HG02642 (cell line): ENCODE results near the gene ATF6.

Experiments used
- ATAC-seq: cut with Tn5 transposase; IDR thresholded peaks from one replicate; pipeline ENCODE4 v1.9.1; 2021; ENCODE audit warnings: mild to moderate bottlenecking; ENCODE audit not compliant: unreplicated experiment, poor library complexity

The ATF6 gene

GRCh38 chr1:161985301-161985822 lies 219.2 kb downstream of the ATF6 start:
- no peak for ATAC-seq

GRCh38 chr1:161986328-161986727 lies 220.2 kb downstream of the ATF6 start:
- ATAC-seq: no peak

GRCh38 chr1:161987303-161987702 lies 221.2 kb downstream of the ATF6 start:
- ATAC-seq: no peak

- no peak for ATAC-seq
These were observed 221.8 kb downstream of the ATF6 start for GRCh38 chr1:161987872-161988271.

- no peak for ATAC-seq
These were observed 222.3 kb downstream of the ATF6 start for GRCh38 chr1:161988413-161988812.

- no peak for ATAC-seq
These were observed 223.0 kb downstream of the ATF6 start for GRCh38 chr1:161989108-161989507.

GRCh38 chr1:161989786-161990185 lies 223.7 kb downstream of the ATF6 start:
- no peak for ATAC-seq

GRCh38 chr1:161993576-161993975 lies 227.5 kb downstream of the ATF6 start:
- no peak for ATAC-seq

- no peak for ATAC-seq
These were observed 228.1 kb downstream of the ATF6 start for GRCh38 chr1:161994175-161994668.

- no peak for ATAC-seq
These were observed 231.0 kb downstream of the ATF6 start for GRCh38 chr1:161997152-161997551.

- ATAC-seq: no peak
These were observed 232.7 kb downstream of the ATF6 start for GRCh38 chr1:161998811-161999210.

GRCh38 chr1:161999301-162000052 lies 233.4 kb downstream of the ATF6 start:
- ATAC-seq: no peak

- no peak for ATAC-seq
These were observed 233.9 kb downstream of the ATF6 start for GRCh38 chr1:162000053-162000420.

GRCh38 chr1:162003061-162003829 lies 237.1 kb downstream of the ATF6 start:
- no peak for ATAC-seq

- ATAC-seq: no peak
These were observed 237.7 kb downstream of the ATF6 start for GRCh38 chr1:162003830-162004215.

- no peak for ATAC-seq
These were observed 238.4 kb downstream of the ATF6 start for GRCh38 chr1:162004441-162004950.

- ATAC-seq: no peak
These were observed 240.0 kb downstream of the ATF6 start for GRCh38 chr1:162006081-162006480.

- no peak for ATAC-seq
These were observed 241.3 kb downstream of the ATF6 start for GRCh38 chr1:162007466-162007865.

- no peak for ATAC-seq
These were observed 242.7 kb downstream of the ATF6 start for GRCh38 chr1:162008799-162009198.

- no peak for ATAC-seq
These were observed 243.5 kb downstream of the ATF6 start for GRCh38 chr1:162009501-162010174.

- no peak for ATAC-seq
These were observed 244.0 kb downstream of the ATF6 start for GRCh38 chr1:162010175-162010506.
